ENCODE data around the gene TUBA4A.
A peak's percentile ranks its signal among the peaks of the same experiment; 100 is the strongest.

TUBA4A gene

GRCh38 chr2:219229305-219230058 is 24.2 kb downstream of the TUBA4A start, which contains the start of the genes ANKZF1 and ATG9A:
Gene ANKZF1, plus strand, starts transcription at chr2:219229806. Its CDS starts 452 bp downstream, at chr2:219230258.
Gene ATG9A, minus strand, starts transcription at chr2:219229636. Its CDS starts 1,612 bp downstream, at chr2:219228024.
- DNase-seq, result peak; percentile 99

GRCh38 chr2:219228911-219229304 is 24.8 kb downstream of the TUBA4A start:
- DNase-seq, result no peak

GRCh38 chr2:219228041-219228910 is 25.4 kb downstream of the TUBA4A start:
- DNase-seq, result no peak

- DNase-seq, result no peak
Measured at GRCh38 chr2:219225350-219225749, 28.4 kb downstream of the TUBA4A start.

GRCh38 chr2:219223831-219224610 is 29.7 kb downstream of the TUBA4A start:
- no peak for DNase-seq

GRCh38 chr2:219221957-219222518 is 31.7 kb downstream of the TUBA4A start:
- no peak for DNase-seq

GRCh38 chr2:219220652-219221402 is 32.9 kb downstream of the TUBA4A start:
- DNase-seq, result no peak

GRCh38 chr2:219219784-219220532 is 33.8 kb downstream of the TUBA4A start:
- DNase-seq, result no peak

GRCh38 chr2:219218732-219219701 is 34.7 kb downstream of the TUBA4A start, which contains the start of gene ABCB6:
Gene ABCB6, minus strand, starts transcription at chr2:219218958. Its CDS starts 285 bp downstream, at chr2:219218673.
- DNase-seq, result peak; percentile 99

GRCh38 chr2:219218217-219218731 is 35.4 kb downstream of the TUBA4A start:
- DNase-seq, result peak; percentile 85

- no peak for DNase-seq
Measured at GRCh38 chr2:219216535-219216915, 37.2 kb downstream of the TUBA4A start.

GRCh38 chr2:219215871-219216534 is 37.7 kb downstream of the TUBA4A start:
- DNase-seq, result no peak

GRCh38 chr2:219214786-219215185 is 38.9 kb downstream of the TUBA4A start:
- no peak for DNase-seq

- DNase-seq, result no peak
Measured at GRCh38 chr2:219214141-219214540, 39.6 kb downstream of the TUBA4A start.

- DNase-seq, result no peak
Measured at GRCh38 chr2:219213486-219214071, 40.1 kb downstream of the TUBA4A start.

- DNase-seq, result no peak
Measured at GRCh38 chr2:219213026-219213415, 40.7 kb downstream of the TUBA4A start.

- no peak for DNase-seq
Measured at GRCh38 chr2:219210886-219211362, 42.8 kb downstream of the TUBA4A start.

GRCh38 chr2:219210196-219210885 is 43.4 kb downstream of the TUBA4A start:
- no peak for DNase-seq

Measured in left hindlimb (tissue), 1 donor.